Stimulated activated CD4-positive, alpha-beta T cell treated with anti-CD3 and anti-CD28 coated beads, Interleukin-1b, Interleukin-23, amount 100 ng/mL, for 24 hours (primary cell): ENCODE results near the gene PITPNM3.

Source experiments
- DNase-seq, 4 experiments: peaks; one replicate each; pipeline ENCODE4 v3.0.0-alpha.2; 2020; ENCODE audit warnings: low read depth in 4 of 4, low spot score in 1 of 4

The PITPNM3 gene

GRCh38 chr17:6420173-6420641 lies 136.1 kb downstream of the PITPNM3 start:
- no peak for DNase-seq

- no peak for DNase-seq
Observed at GRCh38 chr17:6415616-6416015, 140.7 kb downstream of the PITPNM3 start.

GRCh38 chr17:6413065-6413464 lies 143.3 kb downstream of the PITPNM3 start:
- no peak for DNase-seq

GRCh38 chr17:6408735-6409134 lies 147.6 kb downstream of the PITPNM3 start:
- no peak for DNase-seq

- no peak for DNase-seq
Observed at GRCh38 chr17:6408276-6408675, 148.1 kb downstream of the PITPNM3 start.

GRCh38 chr17:6402258-6402657 lies 154.1 kb downstream of the PITPNM3 start:
- DNase-seq, result no peak
